ENCODE results near the gene EHD2.

DNA sequence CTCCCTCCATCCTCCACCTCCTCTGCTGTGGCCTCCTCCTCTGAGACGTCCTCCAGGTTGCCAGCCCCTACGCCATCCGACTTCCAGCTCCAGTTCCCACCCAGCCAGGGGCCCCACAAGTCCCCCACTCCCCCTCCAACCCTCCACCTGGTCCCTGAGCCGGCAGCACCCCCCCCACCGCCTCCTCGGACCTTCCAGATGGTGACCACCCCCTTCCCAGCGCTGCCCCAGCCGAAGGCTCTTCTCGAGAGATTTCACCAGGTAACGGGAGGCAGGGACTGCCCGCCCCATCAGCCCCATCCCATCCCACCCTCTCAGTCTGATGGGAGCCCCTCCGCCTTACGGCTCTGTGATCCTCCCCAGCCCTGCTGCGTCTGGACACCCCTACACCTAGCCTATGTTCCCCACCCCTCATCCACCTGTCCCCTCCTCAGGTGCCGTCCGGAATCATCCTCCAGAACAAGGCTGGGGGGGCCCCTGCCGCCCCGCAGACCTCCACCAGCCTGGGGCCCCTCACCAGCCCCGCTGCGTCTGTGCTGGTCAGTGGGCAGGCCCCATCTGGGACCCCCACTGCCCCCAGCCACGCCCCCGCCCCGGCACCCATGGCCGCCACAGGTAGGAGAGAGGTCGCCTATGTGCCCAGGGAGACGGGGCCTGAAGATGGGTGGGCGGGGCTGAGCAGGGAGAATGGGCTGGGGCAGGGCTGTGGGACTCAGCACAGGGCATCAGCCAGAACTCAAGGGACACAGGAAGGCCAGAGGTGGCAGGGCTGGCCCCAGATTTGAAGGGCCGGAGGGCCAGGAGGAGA lies 18.6 kb upstream of the EHD2 start:
- TF ChIP-seq SUZ12 (IDR thresholded peaks at IDR 0.05; ENCODE audit: extremely low read depth, insufficient read depth, insufficient read length) (no peak), YY1 (IDR thresholded peaks at IDR 0.05; ENCODE audit: insufficient read depth, insufficient read length) (no peak), ZNF274 (IDR thresholded peaks at IDR 0.05; ENCODE audit: low read depth, low read length) (no peak)
